Neuronal stem cell (in vitro differentiated cells): ENCODE results near the gene SPTLC1.

Experiments
- DNase-seq: peaks from one replicate; pipeline ENCODE4 v3.0.0-alpha.2; 2013; ENCODE audit warnings: low spot score
- H2AFZ ChIP-seq: one replicate; pipeline ENCODE4 v1.6.1; 2013; ENCODE audit warnings: mild to moderate bottlenecking, low read length, inconsistent platforms
- H2AK5ac ChIP-seq: 2 replicates; pipeline ENCODE4 v1.6.1; 2013; ENCODE audit warnings: low read depth, mild to moderate bottlenecking, inconsistent platforms, low read length, moderate library complexity, mixed read lengths
- H2BK120ac ChIP-seq: 2 replicates; pipeline ENCODE4 v1.6.1; 2013; ENCODE audit warnings: low read depth, mild to moderate bottlenecking, inconsistent platforms, low read length, moderate library complexity, mixed read lengths
- H2BK12ac ChIP-seq: one replicate; pipeline ENCODE4 v1.6.1; 2013; ENCODE audit warnings: low read length, inconsistent platforms
- H2BK15ac ChIP-seq: 2 replicates; pipeline ENCODE4 v1.6.1; 2013; ENCODE audit warnings: mild to moderate bottlenecking, low read length, inconsistent platforms, mixed read lengths
- H2BK5ac ChIP-seq: one replicate; pipeline ENCODE4 v1.6.1; 2013; ENCODE audit warnings: inconsistent platforms, mild to moderate bottlenecking, low read length, moderate library complexity
- H3K14ac ChIP-seq: one replicate; pipeline ENCODE4 v1.6.1; 2013; ENCODE audit warnings: low read length, inconsistent platforms
- H3K18ac ChIP-seq: 2 replicates; pipeline ENCODE4 v1.6.1; 2013; ENCODE audit warnings: low read length, inconsistent platforms
- H3K23ac ChIP-seq: 2 replicates; pipeline ENCODE4 v1.6.1; 2013; ENCODE audit warnings: low read depth, mild to moderate bottlenecking, mixed read lengths, low read length, inconsistent platforms; ENCODE audit not compliant: poor library complexity
- H3K27ac ChIP-seq: replicated peaks from 3 replicates; pipeline ENCODE4 v1.5.1; 2013; ENCODE audit warnings: low read length, inconsistent platforms
- H3K27me3 ChIP-seq, 3 experiments: 2 replicates each; pipeline ENCODE4 v1.6.1; 2013; ENCODE audit warnings: low read length in 3 of 3, mild to moderate bottlenecking in 2 of 3, inconsistent platforms in 1 of 3, low read depth in 1 of 3, mixed read lengths in 1 of 3, moderate library complexity in 1 of 3; ENCODE audit not compliant: control insufficient read depth in 3 of 3, insufficient read depth in 3 of 3
- H3K36me3 ChIP-seq, 2 donors: replicated peaks in 1 of 2; 2 replicates each; pipeline ENCODE4 v1.6.1; 2013; ENCODE audit warnings: low read length in 2 of 2; ENCODE audit not compliant: control insufficient read depth in 2 of 2, insufficient read depth in 2 of 2
- H3K4ac ChIP-seq: 2 replicates; pipeline ENCODE4 v1.6.1; 2013; ENCODE audit warnings: inconsistent platforms, mild to moderate bottlenecking, low read length, moderate library complexity
- H3K4me1 ChIP-seq, 2 donors: 1 replicate in 1 of 2; 2 replicates in 1 of 2; pipeline ENCODE4 v1.6.1; 2013; ENCODE audit warnings: low read length in 2 of 2, low read depth in 1 of 2; ENCODE audit not compliant: control insufficient read depth in 2 of 2, insufficient read depth in 1 of 2
- H3K4me2 ChIP-seq: one replicate; pipeline ENCODE4 v1.6.1; 2013; ENCODE audit warnings: mild to moderate bottlenecking, low read length, inconsistent platforms; ENCODE audit not compliant: insufficient read depth, poor library complexity, severe bottlenecking
- H3K4me3 ChIP-seq, 2 donors: 2 replicates each; pipeline ENCODE4 v1.5.1; 2013; ENCODE audit warnings: low read length in 2 of 2, mild to moderate bottlenecking in 2 of 2, inconsistent platforms in 1 of 2, moderate library complexity in 1 of 2
- H3K79me1 ChIP-seq: one replicate; pipeline ENCODE4 v1.6.1; 2013; ENCODE audit warnings: low read depth, mild to moderate bottlenecking, inconsistent platforms, low read length, moderate library complexity
- H3K9ac ChIP-seq: one replicate; pipeline ENCODE4 v1.6.1; 2013; ENCODE audit warnings: mild to moderate bottlenecking, low read depth, low read length, inconsistent platforms; ENCODE audit not compliant: poor library complexity
- H3K9me3 ChIP-seq, 2 donors: replicated peaks in 1 of 2; 2 replicates each; pipeline versions ENCODE3 to v1.6.1; 2013; ENCODE audit warnings: low read length in 2 of 2, mild to moderate bottlenecking in 2 of 2, inconsistent platforms in 1 of 2, low read depth in 1 of 2, mixed read lengths in 1 of 2, moderate library complexity in 1 of 2; ENCODE audit not compliant: control insufficient read depth in 2 of 2, insufficient read depth in 1 of 2
- H4K8ac ChIP-seq: one replicate; pipeline ENCODE4 v1.6.1; 2013; ENCODE audit warnings: low read depth, mild to moderate bottlenecking, inconsistent platforms, low read length, moderate library complexity
- H4K91ac ChIP-seq: one replicate; pipeline ENCODE4 v1.6.1; 2013; ENCODE audit warnings: low read length, low read depth, mild to moderate bottlenecking, inconsistent platforms; ENCODE audit not compliant: poor library complexity
- WGBS, 2 donors: extraction: QIAGEN DNeasy Blood & Tissue Kit; methylation state at CpG; one replicate each; pipeline ENCODE4 v1.1.7; 2013; ENCODE audit warnings: missing lambda C conversion rate in 2 of 2, mixed read lengths in 1 of 2; ENCODE audit not compliant: insufficient read length in 2 of 2, insufficient replicate concordance in 1 of 2; ENCODE audit errors: extremely low coverage in 2 of 2; 5-methylcytosine and 5-hydroxymethylcytosine counted together

The SPTLC1 gene

DNA sequence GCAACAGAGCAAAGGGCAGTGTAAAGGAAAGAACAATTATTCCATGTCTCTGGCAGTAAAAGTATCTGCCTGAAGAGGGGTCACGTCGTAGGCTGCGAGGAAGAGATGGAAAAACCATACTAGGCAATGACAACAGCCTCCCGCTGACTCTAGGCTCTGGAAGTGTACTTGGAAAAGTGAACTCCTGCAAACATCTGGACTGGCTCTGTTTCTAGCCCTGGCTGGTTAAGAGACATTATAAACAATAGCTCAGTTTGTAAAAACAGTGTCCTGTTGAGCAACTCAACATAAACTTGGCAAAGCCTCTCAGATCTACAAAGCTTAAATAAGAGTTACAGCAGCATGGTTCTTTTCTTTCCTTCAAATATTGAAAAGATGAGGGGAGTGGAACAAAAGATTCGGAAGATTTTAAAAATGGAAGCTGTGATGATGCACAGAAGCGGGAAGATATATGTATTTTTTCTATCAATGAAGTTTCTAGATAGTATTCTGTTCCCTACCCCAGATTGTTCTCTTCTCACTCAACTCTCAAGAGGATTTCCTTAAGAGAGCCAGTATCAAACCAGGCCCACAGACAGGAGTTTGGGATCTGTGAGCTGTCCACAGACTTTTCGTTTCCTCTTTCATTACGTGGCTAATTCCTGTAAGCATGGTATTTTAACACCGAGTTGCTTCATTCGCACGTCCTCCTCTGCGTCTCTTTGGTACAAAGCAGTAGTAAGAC is 79.4 kb downstream of the SPTLC1 start:
- peaks cover 9 to 14% of the 10 kb centered on the region in 2 donors for H3K4me1 ChIP-seq
- no peak for DNase-seq

DNA sequence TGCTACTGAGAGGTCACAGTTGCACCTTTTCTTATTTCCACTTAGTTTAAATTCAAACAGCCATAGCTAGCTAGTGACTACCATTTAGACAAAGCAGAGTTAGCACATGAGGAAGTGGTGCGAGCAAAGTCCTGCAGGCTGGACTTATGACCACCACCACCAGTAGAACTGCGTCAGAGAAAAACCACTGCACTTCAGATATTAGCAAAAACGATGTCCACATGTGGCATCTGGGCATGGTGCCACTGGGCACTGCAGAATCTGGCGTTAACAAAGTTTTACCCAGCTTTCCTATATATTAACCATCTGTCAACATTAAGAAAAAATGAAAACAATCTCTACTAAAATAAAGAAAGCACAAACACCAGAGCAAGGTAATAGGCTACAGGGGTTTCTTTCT is 80.1 kb downstream of the SPTLC1 start:
- no CpG with 5 or more reads among the region's 4 CpGs for WGBS, 2 donors
- Histone ChIP-seq H3K9me3 (peaks cover 0 to 2% of the 10 kb centered on the region in 2 donors), H3K23ac (no peak overlapping the region), H4K8ac (no peak overlapping the region), H3K14ac (no peak overlapping the region), H2BK5ac (no peak overlapping the region), H3K27ac (no peak overlapping the region), H3K4ac (no peak overlapping the region), H2BK120ac (no peak overlapping the region), H3K79me1 (no peaks in the 10 kb centered on the region), H3K27me3 (no peaks in the 10 kb centered on the region), H2BK12ac (no peak overlapping the region), H2BK15ac (no peak overlapping the region), H3K4me2 (no peak overlapping the region), H2AK5ac (no peak overlapping the region), H3K18ac (no peak overlapping the region), H3K4me1 (peaks cover 9 to 14% of the 10 kb centered on the region in 2 donors), H3K36me3 (peaks cover 15 to 71% of the 10 kb centered on the region in 2 donors), H2AFZ (no peak overlapping the region), H3K9ac (no peak overlapping the region), H4K91ac (no peak overlapping the region), H3K4me3 (no peak overlapping the region)
- DNase-seq: no peak

More for the DNA sequence above, 79.4 kb downstream of the SPTLC1 start:
- H2BK120ac ChIP-seq: no peak overlapping the region
- no peak overlapping the region for H3K4ac ChIP-seq
- H2AK5ac ChIP-seq: no peak overlapping the region
- H2BK5ac ChIP-seq: no peak overlapping the region
- H2BK15ac ChIP-seq: no peak overlapping the region
- H3K23ac ChIP-seq: no peak overlapping the region
- peaks cover 2 to 3% of the 10 kb centered on the region in 2 donors for H3K9me3 ChIP-seq
- no peaks in the 10 kb centered on the region for H3K27me3 ChIP-seq
- H3K4me3 ChIP-seq: no peak overlapping the region
- no peak overlapping the region for H4K8ac ChIP-seq
- no peaks in the 10 kb centered on the region for H3K79me1 ChIP-seq
- no peak overlapping the region for H3K4me2 ChIP-seq
- H2AFZ ChIP-seq: no peak overlapping the region
- no peak overlapping the region for H3K14ac ChIP-seq
- peaks cover 15 to 66% of the 10 kb centered on the region in 2 donors for H3K36me3 ChIP-seq
- 100% methylated on average over 2 of the region's 12 CpGs; no CpG with 5 or more reads in 1 of the 2 donors for WGBS, 2 donors
- no peak overlapping the region for H3K27ac ChIP-seq
- no peak overlapping the region for H4K91ac ChIP-seq
- no peak overlapping the region for H3K18ac ChIP-seq
- H3K9ac ChIP-seq: no peak overlapping the region
- no peak overlapping the region for H2BK12ac ChIP-seq

DNA sequence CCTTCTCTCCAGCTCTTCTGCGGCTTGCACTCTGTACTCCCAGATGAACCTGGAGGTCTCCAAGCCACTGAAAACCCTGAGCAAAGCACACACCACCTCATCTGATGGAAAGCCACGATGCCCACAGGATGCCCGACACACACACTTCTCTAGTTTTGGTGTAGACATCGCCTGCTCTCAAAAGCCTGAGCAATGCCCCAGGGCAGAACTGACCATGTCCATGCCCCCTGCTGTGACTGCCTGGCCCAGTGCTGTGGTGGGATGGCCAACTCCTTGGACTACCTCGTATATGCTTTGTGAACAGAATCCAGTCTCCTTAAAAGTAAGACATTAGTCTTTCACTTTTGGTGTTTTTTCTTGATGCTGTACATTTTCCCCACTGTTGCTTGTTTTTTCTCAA is 81.2 kb downstream of the SPTLC1 start:
- Histone ChIP-seq H4K8ac (no peak overlapping the region), H4K91ac (no peak overlapping the region), H2BK15ac (no peak overlapping the region), H3K36me3 (peaks cover 15 to 76% of the 10 kb centered on the region in 2 donors), H2BK120ac (no peak overlapping the region), H3K4me3 (no peak overlapping the region), H3K14ac (no peak overlapping the region), H3K18ac (no peak overlapping the region), H3K9ac (no peak overlapping the region), H3K9me3 (peaks cover 0 to 2% of the 10 kb centered on the region in 2 donors), H3K79me1 (no peaks in the 10 kb centered on the region), H3K27ac (no peak overlapping the region), H2AFZ (no peak overlapping the region), H2BK5ac (no peak overlapping the region), H2BK12ac (no peak overlapping the region), H3K4ac (no peak overlapping the region), H3K23ac (no peak overlapping the region), H3K4me2 (no peak overlapping the region), H3K27me3 (no peaks in the 10 kb centered on the region), H3K4me1 (peaks cover 9 to 14% of the 10 kb centered on the region in 2 donors), H2AK5ac (no peak overlapping the region)
- no CpG with 5 or more reads among the region's 5 CpGs for WGBS, 2 donors
- no peak for DNase-seq

DNA sequence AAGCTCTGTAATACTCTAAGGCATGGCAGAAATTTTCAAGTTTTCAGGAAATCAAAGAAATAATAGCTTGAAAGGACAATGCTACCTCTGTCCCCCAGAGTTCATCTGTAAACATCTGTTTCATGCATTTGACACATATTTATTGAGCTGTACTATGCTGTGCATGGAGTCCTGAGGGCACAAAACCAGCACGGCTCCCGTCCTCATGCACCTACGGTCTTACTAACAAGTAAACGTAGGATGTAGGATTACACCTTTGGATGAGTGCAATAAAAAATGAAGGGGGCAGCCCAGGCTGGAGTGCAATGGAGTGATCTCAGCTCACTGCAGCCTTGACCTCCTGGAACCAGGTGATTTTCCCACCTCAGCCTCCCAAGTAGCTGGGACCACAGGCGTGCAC is 81.9 kb downstream of the SPTLC1 start:
- H3K4me2 ChIP-seq: no peak overlapping the region
- no peak overlapping the region for H2BK15ac ChIP-seq
- no peak overlapping the region for H3K18ac ChIP-seq
- H3K79me1 ChIP-seq: no peaks in the 10 kb centered on the region
- H3K4me3 ChIP-seq: no peak overlapping the region
- H2BK120ac ChIP-seq: no peak overlapping the region
- no CpG with 5 or more reads among the region's 5 CpGs for WGBS, 2 donors
- peaks cover 15 to 78% of the 10 kb centered on the region in 2 donors for H3K36me3 ChIP-seq
- H3K9me3 ChIP-seq: peaks cover 0 to 2% of the 10 kb centered on the region in 2 donors
- no peak overlapping the region for H3K9ac ChIP-seq
- no peak overlapping the region for H2AK5ac ChIP-seq
- H4K91ac ChIP-seq: no peak overlapping the region
- H3K27ac ChIP-seq: no peak overlapping the region
- H2BK5ac ChIP-seq: no peak overlapping the region
- peaks cover 6 to 10% of the 10 kb centered on the region in 2 donors for H3K4me1 ChIP-seq
- DNase-seq: no peak
- H3K14ac ChIP-seq: no peak overlapping the region
- no peak overlapping the region for H3K4ac ChIP-seq
- no peak overlapping the region for H3K23ac ChIP-seq
- H3K27me3 ChIP-seq: no peaks in the 10 kb centered on the region
- no peak overlapping the region for H4K8ac ChIP-seq
- H2BK12ac ChIP-seq: no peak overlapping the region
- H2AFZ ChIP-seq: no peak overlapping the region
